GM21390 (cell line): ENCODE results near the gene GAS7.

ENCODE experiments used
- ATAC-seq: cut with Tn5 transposase; IDR thresholded peaks from one replicate; pipeline ENCODE4 v1.9.1; 2021; ENCODE audit not compliant: unreplicated experiment

Gene GAS7

GRCh38 chr17:10201680-10202079 is 3.3 kb upstream of the GAS7 start:
- no peak for ATAC-seq

- no peak for ATAC-seq
These were observed 2.2 kb upstream of the GAS7 start for GRCh38 chr17:10200645-10201044.

- no peak for ATAC-seq
These were observed 1.6 kb upstream of the GAS7 start for GRCh38 chr17:10200016-10200415.

- peak; percentile 34 for ATAC-seq
These were observed 491 bp downstream of the GAS7 start for GRCh38 chr17:10197721-10198508.

DNA sequence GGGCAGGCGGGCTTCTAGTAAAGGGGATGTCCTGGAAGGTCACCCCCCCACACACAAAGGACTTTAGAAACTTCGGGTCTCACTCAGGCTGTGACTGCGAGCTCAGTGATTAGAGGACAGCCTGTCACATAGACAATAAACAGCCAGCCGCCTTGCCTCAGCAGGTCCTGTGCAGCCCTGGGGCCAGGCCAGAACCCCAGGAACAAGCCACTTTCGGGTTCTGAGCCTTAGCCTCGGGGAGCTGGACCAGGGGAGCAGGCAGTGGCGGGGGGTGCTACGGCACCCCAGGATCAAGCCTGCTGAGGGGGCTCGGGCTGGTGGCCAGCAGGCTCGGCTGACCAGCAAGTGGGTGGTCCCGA is 1.1 kb downstream of the GAS7 start:
- ATAC-seq: no peak

GRCh38 chr17:10196941-10197340 is 1.5 kb downstream of the GAS7 start:
- ATAC-seq: no peak

- ATAC-seq: no peak
These were observed 2.0 kb downstream of the GAS7 start for GRCh38 chr17:10196384-10196895.

DNA sequence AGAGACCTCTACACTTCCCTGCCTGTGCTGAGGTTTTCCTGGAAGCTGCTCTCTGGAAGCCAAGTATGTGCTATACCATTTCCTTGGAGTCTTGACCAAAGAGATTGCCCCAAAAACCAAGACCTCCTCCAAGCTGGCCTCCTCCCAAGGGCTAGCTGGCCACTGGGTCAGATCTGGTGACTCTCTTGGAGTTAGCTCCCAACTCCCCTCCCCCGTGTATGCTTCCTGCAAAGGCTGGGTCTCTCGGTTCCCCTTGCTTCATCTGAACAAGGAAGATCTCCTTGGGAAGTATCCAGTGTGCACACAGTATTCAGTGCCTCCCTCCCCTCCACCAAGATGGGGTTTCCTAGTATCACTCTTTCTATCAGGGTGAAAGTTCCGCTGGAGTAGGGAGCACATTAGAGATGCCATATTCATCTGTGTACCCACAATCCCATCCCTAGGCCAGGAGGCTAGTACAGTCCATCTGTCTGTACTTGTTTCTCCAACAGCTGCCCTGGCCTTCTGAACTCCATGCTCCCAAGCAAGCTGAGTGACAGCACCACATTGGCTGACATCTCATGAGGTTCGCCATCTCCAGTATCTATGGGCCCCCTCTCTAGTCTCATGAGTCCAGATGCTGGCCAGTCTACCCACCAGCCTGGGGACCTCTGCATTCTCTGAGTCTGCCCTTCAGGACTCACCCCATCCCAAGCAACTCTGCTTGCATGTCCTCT is 3.2 kb downstream of the GAS7 start:
- no peak for ATAC-seq

DNA sequence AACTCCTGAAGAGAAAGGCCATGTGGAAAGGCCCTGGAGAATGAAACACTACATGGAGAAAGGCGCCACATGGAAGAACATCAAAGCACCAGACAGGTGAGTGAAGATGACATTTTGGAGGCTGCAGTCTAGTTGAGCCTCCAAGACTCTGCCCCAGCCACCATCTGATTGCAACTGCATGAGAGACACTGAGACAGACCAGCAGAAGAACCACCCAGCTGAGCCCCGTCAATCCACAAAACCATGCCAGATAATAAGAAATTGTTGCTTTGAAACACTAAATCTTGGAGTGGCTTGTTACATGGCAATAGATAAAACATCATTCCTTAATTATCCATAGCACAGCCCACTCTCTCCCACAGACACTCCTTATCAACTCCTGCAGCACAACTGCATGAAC is 4.8 kb downstream of the GAS7 start:
- no peak for ATAC-seq

DNA sequence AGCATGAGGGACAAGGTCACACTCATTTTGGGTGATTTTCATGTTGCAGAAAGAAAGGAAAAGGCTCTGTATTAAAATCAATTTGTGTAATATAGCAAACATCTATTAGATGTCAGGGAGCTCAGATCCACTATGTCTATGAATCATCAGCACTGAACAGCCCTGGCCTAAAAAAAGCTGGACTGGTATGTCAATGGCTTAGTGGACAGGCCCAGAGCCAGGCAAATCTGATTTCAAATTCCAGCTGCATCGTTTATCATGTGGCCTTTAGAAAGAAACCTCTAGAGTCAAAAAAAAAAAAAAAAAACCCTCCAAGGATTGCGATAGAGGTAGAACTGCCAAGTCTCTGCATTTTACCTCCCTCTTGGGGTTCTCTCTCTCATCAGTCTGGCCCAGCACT is 5.4 kb downstream of the GAS7 start:
- no peak for ATAC-seq

- no peak for ATAC-seq
These were observed 5.9 kb downstream of the GAS7 start for GRCh38 chr17:10192461-10192860.

DNA sequence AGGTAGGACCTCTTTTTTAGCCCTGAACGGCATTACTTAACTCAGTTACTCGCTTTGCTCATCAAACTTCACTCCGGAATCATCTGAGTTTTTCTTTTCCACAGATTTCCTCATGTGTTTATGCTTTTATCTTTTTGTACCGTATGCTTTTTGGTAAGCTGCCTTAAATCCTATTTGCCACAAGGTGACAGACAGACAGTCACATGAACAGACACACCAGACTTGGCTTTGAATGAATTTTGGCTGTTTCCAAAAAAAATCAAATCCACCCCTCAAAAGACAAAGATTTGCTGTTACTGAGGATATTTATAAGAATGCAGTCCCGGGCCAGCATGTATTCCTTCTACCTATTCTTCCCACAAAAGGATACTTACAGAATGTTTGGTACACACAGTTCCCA is 10.9 kb downstream of the GAS7 start:
- no peak for ATAC-seq

- no peak for ATAC-seq
These were observed 11.5 kb downstream of the GAS7 start for GRCh38 chr17:10186771-10187410.

DNA sequence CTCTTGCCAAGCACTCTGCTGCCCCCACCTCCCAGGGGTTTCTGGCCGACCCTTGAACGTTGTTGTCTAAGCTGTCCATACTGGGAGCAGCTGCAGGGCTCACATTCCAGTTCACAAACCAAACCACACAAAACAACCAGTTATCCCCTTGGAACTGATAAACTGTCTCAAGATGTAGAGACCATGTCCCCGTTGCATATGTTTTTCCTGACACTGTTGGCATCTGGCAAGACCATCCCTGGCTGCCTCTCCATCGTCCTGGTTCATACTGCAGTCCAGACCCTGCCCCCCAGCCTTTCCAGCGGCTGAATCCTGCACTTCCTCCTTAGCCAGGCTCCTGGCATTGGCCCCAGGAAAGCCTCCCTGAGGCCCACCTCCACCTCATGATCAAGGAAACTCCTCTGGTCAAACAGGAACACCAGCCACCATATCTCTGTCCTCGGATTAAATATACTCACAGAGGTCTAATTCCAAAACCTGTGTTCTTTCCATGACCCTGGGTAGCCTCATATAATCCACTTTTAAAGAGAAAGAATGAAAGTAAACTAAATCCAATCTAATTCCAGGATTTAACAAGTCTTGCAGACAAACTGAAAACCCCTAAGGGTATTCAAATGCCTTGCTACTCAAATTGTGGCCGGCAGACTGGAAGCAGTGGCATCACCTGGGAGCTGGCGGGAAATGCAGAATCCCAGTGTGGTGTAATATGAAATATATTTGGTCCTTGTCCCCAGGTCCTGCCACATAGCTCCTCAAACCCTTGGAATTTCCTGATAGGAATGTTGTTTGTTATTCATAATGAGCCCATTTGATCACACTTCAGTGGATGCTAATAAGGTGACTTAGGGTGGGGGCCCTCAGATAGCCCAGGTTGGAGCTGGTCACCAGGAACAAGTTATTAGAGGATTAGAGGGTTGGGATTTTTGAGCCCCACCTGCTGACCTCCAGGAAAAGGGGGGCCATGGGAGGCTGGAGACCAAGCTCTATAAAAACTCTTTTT is 14.2 kb downstream of the GAS7 start:
- ATAC-seq: no peak

DNA sequence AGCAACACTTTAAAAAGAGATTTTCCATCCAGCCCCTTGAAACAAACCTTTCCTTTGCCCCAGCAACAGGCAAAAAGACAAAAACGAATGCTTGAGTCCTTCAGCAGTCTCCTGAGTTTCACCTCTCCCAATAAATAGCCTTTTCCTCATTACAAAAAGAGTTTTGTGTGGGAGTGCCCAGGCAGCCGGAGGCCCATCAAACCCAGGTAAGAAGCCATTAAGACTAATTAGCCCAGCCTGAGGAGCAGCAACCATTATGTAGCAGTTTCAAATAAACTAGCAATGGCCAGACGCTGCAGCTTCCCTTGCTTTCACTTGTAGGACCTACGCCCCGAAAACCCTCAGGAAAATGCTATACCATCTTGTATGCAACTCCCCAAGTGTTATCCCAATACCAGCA is 15.6 kb downstream of the GAS7 start:
- ATAC-seq: no peak

GRCh38 chr17:10178506-10178991 is 19.9 kb downstream of the GAS7 start:
- no peak for ATAC-seq

DNA sequence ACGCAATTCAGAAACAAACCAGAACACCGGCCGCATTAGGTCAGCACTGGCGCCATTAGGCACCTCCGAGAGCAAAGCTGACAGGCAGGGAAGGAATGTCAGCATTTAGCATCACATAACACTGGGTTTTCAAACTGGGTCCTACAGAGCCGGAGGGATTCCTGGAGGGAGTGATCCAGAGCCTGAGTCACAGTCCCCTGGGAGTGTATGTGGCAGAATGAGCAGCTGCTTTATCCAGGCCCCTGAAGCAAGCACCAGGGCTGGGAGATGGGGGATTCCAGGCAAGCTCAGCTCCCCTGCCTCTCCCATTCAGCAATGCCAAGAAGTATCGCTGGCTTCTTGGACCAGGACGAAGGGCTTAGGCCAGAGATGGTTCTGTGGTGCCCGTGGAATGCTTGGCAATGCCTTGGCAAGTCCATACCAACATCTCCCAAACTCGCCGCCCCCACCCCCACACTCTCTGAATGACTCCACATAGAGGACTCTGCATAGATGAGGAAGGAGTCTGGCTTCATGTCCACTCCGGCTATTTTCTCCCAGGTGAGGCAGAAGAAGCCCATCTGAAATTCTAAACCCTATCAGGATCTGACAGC is 20.4 kb downstream of the GAS7 start:
- no peak for ATAC-seq

DNA sequence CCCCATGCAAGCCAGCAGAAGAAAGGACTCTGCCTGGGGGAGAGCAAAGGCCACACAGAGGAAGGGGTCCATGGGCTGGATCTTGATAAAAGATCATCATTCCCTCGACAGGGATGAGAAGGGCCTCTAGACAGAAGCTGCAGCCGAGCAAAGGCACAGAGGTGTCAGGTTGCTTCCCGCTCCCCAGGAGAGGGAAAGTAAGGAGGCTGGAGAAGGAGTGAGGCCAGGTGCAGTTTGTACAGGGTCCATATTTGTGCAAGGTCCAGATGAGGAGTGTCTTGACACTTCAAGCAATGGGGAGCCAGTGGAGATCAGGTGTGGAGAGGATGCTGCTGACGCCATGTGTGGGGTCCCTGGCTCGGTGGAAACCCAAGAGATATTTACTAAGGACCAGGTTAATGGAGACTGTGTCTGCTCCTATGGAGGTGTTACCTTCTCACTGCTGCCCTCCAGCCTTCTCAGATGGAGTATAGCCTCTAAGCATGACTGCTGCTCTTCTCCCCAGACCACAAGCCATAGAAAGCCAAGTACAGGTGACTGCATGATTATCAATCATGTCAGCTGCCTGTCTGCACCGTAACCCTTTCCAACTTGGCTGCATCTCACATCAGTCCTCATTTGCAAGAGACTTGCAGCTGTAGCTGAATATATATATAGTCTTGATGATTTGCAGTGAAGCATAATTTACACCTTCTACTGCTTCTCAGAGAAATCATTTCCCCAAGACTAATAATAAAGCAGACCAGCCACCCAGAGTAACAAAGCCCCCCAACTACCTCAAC is 21.1 kb downstream of the GAS7 start:
- ATAC-seq: no peak

DNA sequence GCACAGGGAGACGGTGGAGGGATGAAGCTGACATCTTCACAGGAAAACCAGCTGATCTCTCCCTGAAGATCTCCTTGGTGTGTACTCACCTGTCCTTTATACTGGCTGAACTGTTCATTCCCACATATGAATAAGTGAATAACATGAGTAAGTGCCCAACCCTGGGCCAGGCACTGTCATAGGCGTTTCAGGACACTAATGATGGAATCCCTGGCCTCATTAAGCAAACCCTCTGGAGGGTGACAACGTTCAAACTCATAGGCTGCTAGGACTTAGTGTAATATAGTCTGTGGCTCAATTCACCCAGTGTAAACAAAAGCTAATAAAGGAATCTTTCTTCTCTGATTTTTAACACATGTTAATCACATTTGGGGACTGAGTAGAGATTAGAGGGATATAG is 24.5 kb downstream of the GAS7 start:
- ATAC-seq: no peak
